Endodermal cell (in vitro differentiated cells): ENCODE measurements around the gene NKG7. TPM values are rescaled to one million over a fixed set of nuclear protein-coding genes. Genes with fewer than 3 reads are reported as not detected.

Source experiments
- DNase-seq: peaks from one replicate; pipeline ENCODE4 v3.0.0-alpha.2; 2017
- H3K27ac ChIP-seq: 2 replicates; pipeline ENCODE4 v1.5.1; 2013; ENCODE audit warnings: mild to moderate bottlenecking, low read depth, low read length, moderate library complexity
- H3K27me3 ChIP-seq: 2 replicates; pipeline ENCODE4 v1.6.1; 2013; ENCODE audit warnings: mild to moderate bottlenecking, low read length, moderate library complexity; ENCODE audit not compliant: insufficient read depth, control insufficient read depth, poor library complexity, severe bottlenecking
- H3K36me3 ChIP-seq: 2 replicates; pipeline ENCODE4 v1.7.0; 2013; ENCODE audit warnings: mild to moderate bottlenecking, low read length, moderate library complexity; ENCODE audit not compliant: control insufficient read depth, insufficient read depth
- H3K4me1 ChIP-seq: one replicate; pipeline ENCODE4 v1.7.0; 2013; ENCODE audit warnings: low read length; ENCODE audit not compliant: control insufficient read depth, insufficient read depth
- H3K4me3 ChIP-seq: 2 replicates; pipeline ENCODE4 v1.5.1; 2013; ENCODE audit warnings: mild to moderate bottlenecking, low read length, moderate library complexity
- H3K9ac ChIP-seq: 2 replicates; pipeline ENCODE4 v1.6.1; 2013; ENCODE audit warnings: mild to moderate bottlenecking, low read length, moderate library complexity; ENCODE audit not compliant: poor library complexity, severe bottlenecking; ENCODE audit errors: extremely low read depth
- H3K9me3 ChIP-seq: 2 replicates; pipeline ENCODE4 v1.6.1; 2013; ENCODE audit warnings: mild to moderate bottlenecking, low read length, moderate library complexity; ENCODE audit not compliant: control insufficient read depth
- H3K27ac Mint-ChIP-seq: 2 replicates; pipeline ENCODE4 v1.8.0; 2020; ENCODE audit warnings: mixed read lengths
- H3K27me3 Mint-ChIP-seq: 2 replicates; pipeline ENCODE4 v1.8.0; 2021; ENCODE audit warnings: mild to moderate bottlenecking, mixed read lengths; ENCODE audit not compliant: insufficient read depth
- H3K36me3 Mint-ChIP-seq: 2 replicates; pipeline ENCODE4 v1.8.0; 2020; ENCODE audit warnings: low read depth, mixed read lengths
- H3K4me1 Mint-ChIP-seq: 2 replicates; pipeline ENCODE4 v1.8.0; 2020; ENCODE audit warnings: mixed read lengths
- H3K4me3 Mint-ChIP-seq: 2 replicates; pipeline ENCODE4 v1.8.0; 2020; ENCODE audit warnings: mild to moderate bottlenecking, moderate library complexity, mixed read lengths
- H3K9me3 Mint-ChIP-seq: 2 replicates; pipeline ENCODE4 v1.8.0; 2020; ENCODE audit warnings: mild to moderate bottlenecking, mixed read lengths
- WGBS, 2 experiments: methylation state at CpG; one replicate each; pipeline versions ENCODE4 v1.1.5 to v1.1.7; 2013; ENCODE audit warnings: missing lambda C conversion rate in 2 of 2, mixed read lengths in 1 of 2; ENCODE audit not compliant: insufficient coverage in 1 of 2, insufficient read length in 1 of 2; 5-methylcytosine and 5-hydroxymethylcytosine counted together
- total RNA-seq, 2 donors: library from RNA; stranded (reverse); fragmentation: NEBNext Ultra II Directional in 1 of 2; extraction: Animal tissue kit (Norgen Biotek cat#: 25700) in 1 of 2; gene quantifications; 2 replicates in 1 of 2; 3 replicates in 1 of 2; pipeline ENCODE4 v1.2.1, GENCODE V29; 2021
- TF ChIP-seq, protein P1 (sequence below): fragments of 200-600 bp; sonication (generic); conservative IDR thresholded peaks from 2 replicates; pipeline ENCODE4 v1.5.0; 2021; ENCODE audit warnings: antibody characterized with exemption, mild to moderate bottlenecking

NKG7 gene
- total RNA-seq, 2 donors from 2014 or later, result not detected

DNA sequence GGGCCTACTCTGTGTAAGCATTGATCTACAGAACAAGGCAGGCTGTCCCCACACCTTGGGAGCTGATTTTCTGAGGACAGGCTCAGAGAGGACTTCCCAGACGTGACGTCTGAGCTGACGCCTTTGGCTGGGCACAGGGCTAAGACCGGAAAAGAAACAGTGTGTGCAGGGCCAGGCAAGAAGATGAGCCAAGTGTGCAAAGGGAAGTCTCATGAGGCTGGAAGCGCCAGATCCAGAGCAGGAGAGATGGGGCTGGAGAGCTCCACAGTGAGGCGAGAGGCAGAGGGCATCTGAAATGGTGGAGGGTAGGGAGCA, 48.3 kb downstream of the NKG7 start:
- Histone ChIP-seq H3K4me3 (no peak overlapping the region), H3K27me3 (no peaks in the 10 kb centered on the region), H3K4me1 (no peaks in the 10 kb centered on the region), H3K9me3 (no peaks in the 10 kb centered on the region), H3K9ac (no peak overlapping the region), H3K27ac (no peak overlapping the region), H3K36me3 (no peaks in the 10 kb centered on the region)
- Mint-ChIP-seq H3K9me3 (no peaks in the 10 kb centered on the region), H3K27me3 (peaks cover 2% of the 10 kb centered on the region), H3K36me3 (peaks cover 24% of the 10 kb centered on the region), H3K4me1 (peaks cover 2% of the 10 kb centered on the region), H3K4me3 (no peak overlapping the region), H3K27ac (no peak overlapping the region)
- DNase-seq, result no peak
- TF ChIP-seq, protein P1, sequence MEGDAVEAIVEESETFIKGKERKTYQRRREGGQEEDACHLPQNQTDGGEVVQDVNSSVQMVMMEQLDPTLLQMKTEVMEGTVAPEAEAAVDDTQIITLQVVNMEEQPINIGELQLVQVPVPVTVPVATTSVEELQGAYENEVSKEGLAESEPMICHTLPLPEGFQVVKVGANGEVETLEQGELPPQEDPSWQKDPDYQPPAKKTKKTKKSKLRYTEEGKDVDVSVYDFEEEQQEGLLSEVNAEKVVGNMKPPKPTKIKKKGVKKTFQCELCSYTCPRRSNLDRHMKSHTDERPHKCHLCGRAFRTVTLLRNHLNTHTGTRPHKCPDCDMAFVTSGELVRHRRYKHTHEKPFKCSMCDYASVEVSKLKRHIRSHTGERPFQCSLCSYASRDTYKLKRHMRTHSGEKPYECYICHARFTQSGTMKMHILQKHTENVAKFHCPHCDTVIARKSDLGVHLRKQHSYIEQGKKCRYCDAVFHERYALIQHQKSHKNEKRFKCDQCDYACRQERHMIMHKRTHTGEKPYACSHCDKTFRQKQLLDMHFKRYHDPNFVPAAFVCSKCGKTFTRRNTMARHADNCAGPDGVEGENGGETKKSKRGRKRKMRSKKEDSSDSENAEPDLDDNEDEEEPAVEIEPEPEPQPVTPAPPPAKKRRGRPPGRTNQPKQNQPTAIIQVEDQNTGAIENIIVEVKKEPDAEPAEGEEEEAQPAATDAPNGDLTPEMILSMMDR, result no peak
- WGBS, 2 experiments, result 91 to 92% methylated on average over 6 of the region's 6 CpGs

DNA sequence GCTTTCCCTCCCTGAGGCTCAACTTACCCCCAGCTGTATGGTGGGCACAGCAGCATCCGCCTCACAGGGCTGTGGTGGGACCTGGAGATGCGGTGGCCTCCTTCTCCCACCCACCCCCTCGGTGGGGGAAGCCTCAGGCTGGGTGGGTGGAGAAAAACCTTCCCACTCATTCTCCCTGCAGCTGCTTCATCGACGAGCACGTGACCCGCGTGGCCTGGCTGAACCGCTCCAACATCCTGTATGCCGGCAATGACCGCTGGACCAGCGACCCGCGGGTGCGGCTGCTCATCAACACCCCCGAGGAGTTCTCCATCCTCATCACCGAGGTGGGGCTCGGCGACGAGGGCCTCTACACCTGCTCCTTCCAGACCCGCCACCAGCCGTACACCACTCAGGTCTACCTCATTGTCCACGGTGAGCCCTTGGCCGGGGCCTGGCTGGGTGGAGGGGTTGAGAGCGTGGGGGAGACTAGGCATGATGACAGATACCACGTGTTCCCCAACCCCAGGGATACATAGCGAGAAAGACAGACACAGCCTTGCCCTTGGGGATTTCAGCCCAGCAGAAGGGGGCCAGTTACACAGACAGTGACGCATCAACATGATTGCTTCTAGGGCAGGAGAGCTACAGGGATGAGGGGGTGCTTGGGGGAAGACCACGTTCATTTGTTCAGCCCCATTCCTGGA, 48.8 kb downstream of the NKG7 start:
- H3K27me3 Mint-ChIP-seq, result peaks cover 2% of the 10 kb centered on the region

DNA sequence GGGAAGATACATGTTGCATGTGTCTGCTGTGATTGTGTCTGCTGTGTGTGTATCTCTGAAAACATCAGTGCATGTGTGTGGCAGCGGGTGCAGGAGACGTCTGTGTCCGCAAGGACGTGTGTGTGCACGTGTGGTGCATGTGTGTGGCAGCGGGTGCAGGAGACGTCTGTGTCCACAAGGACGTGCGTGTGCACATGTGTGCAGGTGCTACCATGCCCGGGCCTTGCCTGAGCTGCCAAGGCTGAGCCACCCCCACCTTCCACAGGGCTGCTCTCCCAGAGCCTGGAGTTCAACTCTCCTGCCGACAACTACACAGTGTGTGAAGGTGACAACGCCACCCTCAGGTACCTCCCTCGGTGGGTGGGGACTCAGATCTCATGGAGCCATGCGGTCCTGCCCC, 50.7 kb downstream of the NKG7 start:
- H3K27me3 ChIP-seq, result no peaks in the 10 kb centered on the region
- H3K9me3 Mint-ChIP-seq, result no peaks in the 10 kb centered on the region
- H3K27ac Mint-ChIP-seq, result no peak overlapping the region
- TF ChIP-seq, protein P1, result no peak
- H3K4me1 ChIP-seq, result no peaks in the 10 kb centered on the region
- peaks cover 22% of the 10 kb centered on the region for H3K36me3 Mint-ChIP-seq
- no peak overlapping the region for H3K27ac ChIP-seq
- H3K36me3 ChIP-seq, result no peaks in the 10 kb centered on the region
- DNase-seq, result peak; percentile 44
- H3K4me3 Mint-ChIP-seq, result no peak overlapping the region
- H3K9ac ChIP-seq, result no peak overlapping the region
- H3K9me3 ChIP-seq, result no peaks in the 10 kb centered on the region
- H3K27me3 Mint-ChIP-seq, result peaks cover 4% of the 10 kb centered on the region
- WGBS, 2 experiments, result 91 to 94% methylated on average over 12 to 14 of the region's 14 CpGs
- H3K4me1 Mint-ChIP-seq, result no peaks in the 10 kb centered on the region
- H3K4me3 ChIP-seq, result no peak overlapping the region

More for the DNA sequence above, 48.8 kb downstream of the NKG7 start:
- no peaks in the 10 kb centered on the region for H3K36me3 ChIP-seq
- H3K9me3 ChIP-seq, result no peaks in the 10 kb centered on the region
- Mint-ChIP-seq H3K27ac (no peak overlapping the region), H3K9me3 (no peaks in the 10 kb centered on the region), H3K4me1 (peaks cover 2% of the 10 kb centered on the region), H3K4me3 (no peak overlapping the region), H3K36me3 (peaks cover 24% of the 10 kb centered on the region)
- no peak for DNase-seq
- WGBS, 2 experiments, result 94 to 97% methylated on average over 10 to 29 of the region's 29 CpGs
- no peaks in the 10 kb centered on the region for H3K4me1 ChIP-seq
- H3K4me3 ChIP-seq, result no peak overlapping the region
- TF ChIP-seq, protein P1, result no peak
- no peaks in the 10 kb centered on the region for H3K27me3 ChIP-seq
- no peak overlapping the region for H3K27ac ChIP-seq
- no peak overlapping the region for H3K9ac ChIP-seq

Other genes with a start within 250 kb of the NKG7 start
- gene SIGLEC9, start 247.7 kb downstream of the NKG7 start, total RNA-seq, result not detected
- not detected for gene SIGLEC7, start 230.4 kb downstream of the NKG7 start, total RNA-seq
- gene CD33, start 147.6 kb downstream of the NKG7 start, total RNA-seq, result not detected
- not detected for gene SIGLECL1, start 121.6 kb downstream of the NKG7 start, total RNA-seq
- gene IGLON5, start 61.0 kb downstream of the NKG7 start, total RNA-seq, result 10 to 100 TPM; 42.7 to 49.4 TPM
- gene VSIG10L, start 30.5 kb downstream of the NKG7 start, total RNA-seq, result 10 to 100 TPM in 1 of 2 donors, 1 to 10 TPM in 1; 6.4 to 11.5 TPM
- 10 to 100 TPM; 54.3 to 77.3 TPM for gene ETFB, start 6.3 kb downstream of the NKG7 start, total RNA-seq
- gene CLDND2, start 3.7 kb downstream of the NKG7 start, total RNA-seq, result 1 to 10 TPM; 1.3 to 2.5 TPM
- gene LIM2, start 15.3 kb upstream of the NKG7 start, total RNA-seq, result not detected
- gene C19orf84, start 17.9 kb upstream of the NKG7 start, total RNA-seq, result 1 to 10 TPM; 1.4 to 1.8 TPM
- gene SIGLEC10, start 45.0 kb upstream of the NKG7 start, total RNA-seq, result not detected
- not detected for gene SIGLEC8, start 85.8 kb upstream of the NKG7 start, total RNA-seq
- gene CEACAM18, start 105.9 kb upstream of the NKG7 start, total RNA-seq, result not detected
- gene SIGLEC12, start 129.1 kb upstream of the NKG7 start, total RNA-seq, result not detected
- under 1 TPM in 1 of 2 donors, not detected in 1; 0.26 TPM for gene SIGLEC6, start 159.0 kb upstream of the NKG7 start, total RNA-seq
- 10 to 100 TPM; 10.8 to 11.3 TPM for gene ZNF175, start 198.6 kb upstream of the NKG7 start, total RNA-seq